Parathyroid adenoma (tissue), 2 donors: ENCODE results near the gene DNAH3.

Experiments used
- H2AFZ ChIP-seq: fragments of 300-600 bp; sonication (generic); one replicate; pipeline ENCODE4 v1.7.0; 2017; ENCODE audit warnings: antibody characterized with exemption, mild to moderate bottlenecking
- H3K27ac ChIP-seq: fragments of 300-600 bp; sonication (generic); one replicate; pipeline ENCODE4 v1.7.0; 2017
- H3K27me3 ChIP-seq: fragments of 300-600 bp; sonication (generic); one replicate; pipeline ENCODE4 v1.7.0; 2017; ENCODE audit warnings: low read length; ENCODE audit not compliant: control insufficient read depth, insufficient read depth
- H3K36me3 ChIP-seq: fragments of 300-600 bp; sonication (generic); one replicate; pipeline ENCODE4 v1.7.0; 2017; ENCODE audit warnings: low read length; ENCODE audit not compliant: control insufficient read depth, insufficient read depth
- H3K4me1 ChIP-seq: fragments of 300-600 bp; sonication (generic); one replicate; pipeline ENCODE4 v1.7.0; 2017; ENCODE audit warnings: control low read depth
- H3K4me2 ChIP-seq: fragments of 300-600 bp; sonication (generic); one replicate; pipeline ENCODE4 v1.7.0; 2017; ENCODE audit warnings: low read length
- H3K4me3 ChIP-seq: fragments of 300-600 bp; sonication (generic); one replicate; pipeline ENCODE4 v1.7.0; 2017; ENCODE audit warnings: low read depth, low read length
- H3K79me2 ChIP-seq: fragments of 300-600 bp; sonication (generic); one replicate; pipeline ENCODE4 v1.7.0; 2017; ENCODE audit warnings: control low read depth
- H3K9ac ChIP-seq: fragments of 300-600 bp; sonication (generic); one replicate; pipeline ENCODE4 v1.7.0; 2017; ENCODE audit warnings: mild to moderate bottlenecking
- H3K9me3 ChIP-seq: fragments of 300-600 bp; sonication (generic); one replicate; pipeline ENCODE4 v1.7.0; 2017; ENCODE audit warnings: low read length; ENCODE audit not compliant: control insufficient read depth
- CTCF ChIP-seq: fragments of 300-600 bp; sonication (generic); IDR thresholded peaks from one replicate; pipeline ENCODE4 v1.7.0; 2017; ENCODE audit warnings: antibody characterized with exemption, mild to moderate bottlenecking
- donor health status: primary hyperparathyroidism.

Gene DNAH3

GRCh38 chr16:20916289-20916688, 234.4 kb downstream of the DNAH3 start:
- Histone ChIP-seq H3K27ac (no peak overlapping the region), H3K27me3 (no peaks in the 10 kb centered on the region), H3K4me3 (no peak overlapping the region), H3K79me2 (peaks cover 4% of the 10 kb centered on the region), H2AFZ (no peak overlapping the region), H3K4me1 (no peaks in the 10 kb centered on the region), H3K36me3 (no peaks in the 10 kb centered on the region), H3K9me3 (no peaks in the 10 kb centered on the region), H3K4me2 (no peak overlapping the region), H3K9ac (no peak overlapping the region)
- TF ChIP-seq CTCF: no peak

- Histone ChIP-seq H3K4me3 (no peak overlapping the region), H3K9ac (no peak overlapping the region), H2AFZ (no peak overlapping the region), H3K27me3 (no peaks in the 10 kb centered on the region), H3K79me2 (peaks cover 32% of the 10 kb centered on the region), H3K27ac (peak overlapping the region; percentile 31), H3K4me1 (no peaks in the 10 kb centered on the region), H3K36me3 (no peaks in the 10 kb centered on the region), H3K4me2 (no peak overlapping the region), H3K9me3 (no peaks in the 10 kb centered on the region)
- TF ChIP-seq CTCF: no peak
These were observed 239.3 kb downstream of the DNAH3 start for GRCh38 chr16:20911361-20911760.

GRCh38 chr16:20910781-20911321, 239.8 kb downstream of the DNAH3 start:
- Histone ChIP-seq H2AFZ (no peak overlapping the region), H3K36me3 (no peaks in the 10 kb centered on the region), H3K9ac (no peak overlapping the region), H3K4me1 (no peaks in the 10 kb centered on the region), H3K4me3 (no peak overlapping the region), H3K79me2 (peaks cover 35% of the 10 kb centered on the region), H3K4me2 (no peak overlapping the region), H3K27me3 (no peaks in the 10 kb centered on the region), H3K9me3 (no peaks in the 10 kb centered on the region), H3K27ac (peak overlapping the region; percentile 31)
- no peak for TF ChIP-seq CTCF

- Histone ChIP-seq H3K27ac (peak overlapping the region; percentile 25), H3K4me2 (no peak overlapping the region), H3K36me3 (no peaks in the 10 kb centered on the region), H3K4me1 (peaks cover 29% of the 10 kb centered on the region), H3K9ac (no peak overlapping the region), H2AFZ (no peak overlapping the region), H3K4me3 (no peak overlapping the region), H3K9me3 (no peaks in the 10 kb centered on the region), H3K27me3 (no peaks in the 10 kb centered on the region), H3K79me2 (peaks cover 35% of the 10 kb centered on the region)
- TF ChIP-seq CTCF: no peak
These were observed 244.0 kb downstream of the DNAH3 start for GRCh38 chr16:20906341-20907255.
